HEK293 (cell line): ENCODE results near the gene TCF15.

ENCODE experiments used
- CTCF ChIA-PET: fragments of 350-600 bp; formaldehyde crosslinking; extraction: SDS; loops from one replicate; lab custom pipeline; 2021; ENCODE audit warnings: antibody characterized with exemption; lab: Yijun Ruan, JAX
- POLR2A ChIA-PET: fragments of 300-600 bp; formaldehyde crosslinking; extraction: SDS; loops from one replicate; lab custom pipeline; 2020; ENCODE audit warnings: antibody characterized with exemption, inconsistent platforms; lab: Yijun Ruan, JAX
- H3K27ac ChIP-seq: fragments of 200-500 bp; sonication (Bioruptor generic); 2 replicates; pipeline ENCODE4 v1.5.1; 2014; ENCODE audit warnings: low read depth, low read length, control low read depth, inconsistent platforms; ENCODE audit errors: extremely low read depth
- H3K36me3 ChIP-seq, 2 experiments: fragments of 200-500 bp in 1 of 2; sonication (Bioruptor generic) in 1 of 2; 1 replicate in 1 of 2; 2 replicates in 1 of 2; pipeline ENCODE4 v1.5.1; 2014 to 2017; ENCODE audit warnings: inconsistent platforms in 2 of 2, low read length in 2 of 2; ENCODE audit not compliant: control insufficient read depth in 2 of 2, insufficient read depth in 1 of 2
- H3K4me1 ChIP-seq: fragments of 200-500 bp; sonication (Bioruptor generic); 2 replicates; pipeline ENCODE4 v1.5.1; 2014; ENCODE audit warnings: mild to moderate bottlenecking, low read length, inconsistent platforms; ENCODE audit not compliant: control insufficient read depth, insufficient read depth
- H3K4me3 ChIP-seq: 2 replicates; pipeline ENCODE4 v1.5.1; 2011; ENCODE audit warnings: low read depth, mild to moderate bottlenecking, control low read depth, low read length, moderate library complexity
- H3K9me3 ChIP-seq: fragments of 200-500 bp; sonication (Bioruptor generic); 2 replicates; pipeline ENCODE4 v1.5.1; 2014; ENCODE audit warnings: low read depth, low read length, inconsistent platforms; ENCODE audit not compliant: control insufficient read depth, insufficient read depth
- EGR2 ChIP-seq: fragments of 450-650 bp; formaldehyde crosslinking; IDR thresholded peaks from 2 replicates; pipeline ENCODE4 v1.5.1; 2016; ENCODE audit warnings: low read depth, missing biosample characterization, missing genetic modification characterization
- GLI4 ChIP-seq: fragments of 450-650 bp; formaldehyde crosslinking; IDR thresholded peaks from 2 replicates; pipeline ENCODE4 v1.5.1; 2016; ENCODE audit warnings: missing biosample characterization, missing genetic modification characterization
- ZFHX2 ChIP-seq: fragments of 450-650 bp; formaldehyde crosslinking; conservative IDR thresholded peaks from 2 replicates; pipeline ENCODE4 v1.5.1; 2016; ENCODE audit warnings: missing biosample characterization, missing genetic modification characterization
- ZFP3 ChIP-seq: fragments of 450-650 bp; formaldehyde crosslinking; IDR thresholded peaks from 2 replicates; pipeline ENCODE4 v1.5.1; 2016; ENCODE audit warnings: low read depth, missing biosample characterization, missing genetic modification characterization
- ZNF157 ChIP-seq: fragments of 450-650 bp; formaldehyde crosslinking; IDR thresholded peaks from 2 replicates; pipeline ENCODE4 v1.5.1; 2016; ENCODE audit warnings: missing biosample characterization, missing genetic modification characterization
- ZNF292 ChIP-seq: fragments of 450-650 bp; formaldehyde crosslinking; IDR thresholded peaks from 2 replicates; pipeline ENCODE4 v1.5.1; 2016; ENCODE audit warnings: low read depth, missing biosample characterization, missing genetic modification characterization, borderline replicate concordance
- ZNF398 ChIP-seq: fragments of 450-650 bp; formaldehyde crosslinking; IDR thresholded peaks from 2 replicates; pipeline ENCODE4 v1.5.1; 2017; ENCODE audit warnings: missing biosample characterization, missing genetic modification characterization
- ZSCAN4 ChIP-seq: fragments of 450-650 bp; formaldehyde crosslinking; IDR thresholded peaks from 2 replicates; pipeline ENCODE4 v1.5.1; 2017; ENCODE audit warnings: missing biosample characterization, missing genetic modification characterization
- TF ChIP-seq, protein P1 (sequence below): fragments of 450-650 bp; formaldehyde crosslinking; conservative IDR thresholded peaks from 2 replicates; pipeline ENCODE4 v1.5.1; 2016; ENCODE audit warnings: low read depth, missing biosample characterization, missing genetic modification characterization
- TF ChIP-seq, protein P2 (sequence below): fragments of 450-650 bp; formaldehyde crosslinking; IDR thresholded peaks from 2 replicates; pipeline ENCODE4; 2016; ENCODE audit warnings: missing biosample characterization, missing genetic modification characterization
- TF ChIP-seq, protein P3 (sequence below): fragments of 450-650 bp; formaldehyde crosslinking; IDR thresholded peaks from 2 replicates; pipeline ENCODE4 v1.5.1; 2016; ENCODE audit warnings: missing biosample characterization, missing genetic modification characterization
- TF ChIP-seq, protein P4 (sequence below): fragments of 450-650 bp; IDR thresholded peaks from 2 replicates; pipeline ENCODE4 v1.5.1; 2018; ENCODE audit warnings: missing biosample characterization, missing genetic modification characterization

The TCF15 gene

DNA sequence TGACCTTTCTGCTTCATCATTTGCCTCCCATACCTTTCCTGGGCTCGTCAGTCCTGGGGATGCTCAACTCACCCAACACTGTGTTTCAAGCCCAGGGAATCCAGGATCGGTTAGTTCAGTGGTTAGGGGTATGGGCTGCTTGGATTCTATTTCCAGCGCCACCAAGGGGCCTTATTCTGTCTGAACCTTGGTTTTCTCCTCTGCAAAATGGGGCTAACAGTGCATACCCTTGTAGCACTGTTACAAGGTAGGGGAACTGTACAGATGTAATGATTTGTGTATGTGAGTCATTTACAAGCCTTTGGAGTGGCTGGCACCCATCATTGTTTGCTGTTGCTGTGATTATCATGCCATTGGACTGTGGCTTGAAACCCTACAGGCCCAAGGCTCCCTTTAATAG, 52.0 kb downstream of the TCF15 start (continued):
- TF ChIP-seq, protein P1, sequence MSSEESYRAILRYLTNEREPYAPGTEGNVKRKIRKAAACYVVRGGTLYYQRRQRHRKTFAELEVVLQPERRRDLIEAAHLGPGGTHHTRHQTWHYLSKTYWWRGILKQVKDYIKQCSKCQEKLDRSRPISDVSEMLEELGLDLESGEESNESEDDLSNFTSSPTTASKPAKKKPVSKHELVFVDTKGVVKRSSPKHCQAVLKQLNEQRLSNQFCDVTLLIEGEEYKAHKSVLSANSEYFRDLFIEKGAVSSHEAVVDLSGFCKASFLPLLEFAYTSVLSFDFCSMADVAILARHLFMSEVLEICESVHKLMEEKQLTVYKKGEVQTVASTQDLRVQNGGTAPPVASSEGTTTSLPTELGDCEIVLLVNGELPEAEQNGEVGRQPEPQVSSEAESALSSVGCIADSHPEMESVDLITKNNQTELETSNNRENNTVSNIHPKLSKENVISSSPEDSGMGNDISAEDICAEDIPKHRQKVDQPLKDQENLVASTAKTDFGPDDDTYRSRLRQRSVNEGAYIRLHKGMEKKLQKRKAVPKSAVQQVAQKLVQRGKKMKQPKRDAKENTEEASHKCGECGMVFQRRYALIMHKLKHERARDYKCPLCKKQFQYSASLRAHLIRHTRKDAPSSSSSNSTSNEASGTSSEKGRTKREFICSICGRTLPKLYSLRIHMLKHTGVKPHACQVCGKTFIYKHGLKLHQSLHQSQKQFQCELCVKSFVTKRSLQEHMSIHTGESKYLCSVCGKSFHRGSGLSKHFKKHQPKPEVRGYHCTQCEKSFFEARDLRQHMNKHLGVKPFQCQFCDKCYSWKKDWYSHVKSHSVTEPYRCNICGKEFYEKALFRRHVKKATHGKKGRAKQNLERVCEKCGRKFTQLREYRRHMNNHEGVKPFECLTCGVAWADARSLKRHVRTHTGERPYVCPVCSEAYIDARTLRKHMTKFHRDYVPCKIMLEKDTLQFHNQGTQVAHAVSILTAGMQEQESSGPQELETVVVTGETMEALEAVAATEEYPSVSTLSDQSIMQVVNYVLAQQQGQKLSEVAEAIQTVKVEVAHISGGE (tag by site-specific recombination): no peak
- TF ChIP-seq, protein P2, sequence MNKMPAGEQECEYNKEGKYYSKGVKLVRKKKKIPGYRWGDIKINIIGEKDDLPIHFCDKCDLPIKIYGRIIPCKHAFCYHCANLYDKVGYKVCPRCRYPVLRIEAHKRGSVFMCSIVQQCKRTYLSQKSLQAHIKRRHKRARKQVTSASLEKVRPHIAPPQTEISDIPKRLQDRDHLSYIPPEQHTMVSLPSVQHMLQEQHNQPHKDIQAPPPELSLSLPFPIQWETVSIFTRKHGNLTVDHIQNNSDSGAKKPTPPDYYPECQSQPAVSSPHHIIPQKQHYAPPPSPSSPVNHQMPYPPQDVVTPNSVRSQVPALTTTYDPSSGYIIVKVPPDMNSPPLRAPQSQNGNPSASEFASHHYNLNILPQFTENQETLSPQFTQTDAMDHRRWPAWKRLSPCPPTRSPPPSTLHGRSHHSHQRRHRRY (tag by site-specific recombination): no peak
- TF ChIP-seq GLI4 (no peak), ZFP3 (no peak)
- TF ChIP-seq, protein P3, sequence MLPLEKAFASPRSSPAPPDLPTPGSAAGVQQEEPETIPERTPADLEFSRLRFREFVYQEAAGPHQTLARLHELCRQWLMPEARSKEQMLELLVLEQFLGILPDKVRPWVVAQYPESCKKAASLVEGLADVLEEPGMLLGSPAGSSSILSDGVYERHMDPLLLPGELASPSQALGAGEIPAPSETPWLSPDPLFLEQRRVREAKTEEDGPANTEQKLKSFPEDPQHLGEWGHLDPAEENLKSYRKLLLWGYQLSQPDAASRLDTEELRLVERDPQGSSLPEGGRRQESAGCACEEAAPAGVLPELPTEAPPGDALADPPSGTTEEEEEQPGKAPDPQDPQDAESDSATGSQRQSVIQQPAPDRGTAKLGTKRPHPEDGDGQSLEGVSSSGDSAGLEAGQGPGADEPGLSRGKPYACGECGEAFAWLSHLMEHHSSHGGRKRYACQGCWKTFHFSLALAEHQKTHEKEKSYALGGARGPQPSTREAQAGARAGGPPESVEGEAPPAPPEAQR (tag by site-specific recombination): no peak
- TF ChIP-seq, protein P4, sequence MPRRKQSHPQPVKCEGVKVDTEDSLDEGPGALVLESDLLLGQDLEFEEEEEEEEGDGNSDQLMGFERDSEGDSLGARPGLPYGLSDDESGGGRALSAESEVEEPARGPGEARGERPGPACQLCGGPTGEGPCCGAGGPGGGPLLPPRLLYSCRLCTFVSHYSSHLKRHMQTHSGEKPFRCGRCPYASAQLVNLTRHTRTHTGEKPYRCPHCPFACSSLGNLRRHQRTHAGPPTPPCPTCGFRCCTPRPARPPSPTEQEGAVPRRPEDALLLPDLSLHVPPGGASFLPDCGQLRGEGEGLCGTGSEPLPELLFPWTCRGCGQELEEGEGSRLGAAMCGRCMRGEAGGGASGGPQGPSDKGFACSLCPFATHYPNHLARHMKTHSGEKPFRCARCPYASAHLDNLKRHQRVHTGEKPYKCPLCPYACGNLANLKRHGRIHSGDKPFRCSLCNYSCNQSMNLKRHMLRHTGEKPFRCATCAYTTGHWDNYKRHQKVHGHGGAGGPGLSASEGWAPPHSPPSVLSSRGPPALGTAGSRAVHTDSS (tag by site-specific recombination): no peak

DNA sequence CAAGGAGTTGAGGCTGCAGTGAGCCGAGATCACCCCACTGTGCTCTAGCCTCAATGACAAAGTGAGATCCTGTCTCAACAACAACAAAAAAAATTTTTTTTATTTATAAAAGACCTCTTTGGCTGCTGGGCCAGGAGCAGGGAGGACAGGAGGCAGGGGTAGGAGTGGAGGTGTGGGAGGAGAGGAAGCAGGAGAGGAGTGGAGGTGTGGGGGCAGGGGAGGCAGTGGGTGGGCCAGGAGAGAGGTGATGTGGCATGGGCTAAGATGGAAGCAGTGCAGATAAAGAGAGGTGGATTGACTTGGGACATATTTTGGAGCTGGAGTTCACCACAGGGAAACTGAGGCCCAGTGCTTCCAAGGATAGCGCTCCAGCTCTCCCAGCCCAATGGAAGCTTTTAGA, 53.1 kb downstream of the TCF15 start:
- CTCF ChIA-PET: interaction anchor here (0.6 to 4.4 kb wide), 4 partner anchors 34 to 183 kb away, joined by 3 to 20 read pairs (median 11); no protein-coding TSS in a partner anchor

More for the DNA sequence above, 53.1 kb downstream of the TCF15 start:
- Histone ChIP-seq H3K9me3 (no peaks in the 10 kb centered on the region), H3K4me1 (peaks cover 6% of the 10 kb centered on the region), H3K27ac (no peak overlapping the region), H3K36me3 (no peaks in the 10 kb centered on the region), H3K4me3 (no peak overlapping the region)
- peak; percentile 93 for TF ChIP-seq ZFHX2 (tag by site-specific recombination)
- no peak for TF ChIP-seq ZNF292
- peak; percentile 94 for TF ChIP-seq EGR2 (tag by site-specific recombination)
- TF ChIP-seq ZSCAN4 (tag by site-specific recombination): no peak
- peak; percentile 22; the same call in 1 of the 2 replicates for TF ChIP-seq ZNF398 (tag by site-specific recombination)
- no peak for TF ChIP-seq ZNF157 (tag by site-specific recombination)
- POLR2A ChIA-PET: interaction anchor here (1.1 to 1.3 kb wide), 2 partner anchors 169 to 209 kb away, joined by 4 to 7 read pairs; no protein-coding TSS in a partner anchor
